GM18870 (cell line): Measurements from ENCODE around the gene ZBTB20.

Source experiments
- ATAC-seq: cut with Tn5 transposase; IDR thresholded peaks from one replicate; pipeline ENCODE4 v1.9.1; 2021; ENCODE audit warnings: moderate library complexity; ENCODE audit not compliant: unreplicated experiment

The ZBTB20 gene

DNA sequence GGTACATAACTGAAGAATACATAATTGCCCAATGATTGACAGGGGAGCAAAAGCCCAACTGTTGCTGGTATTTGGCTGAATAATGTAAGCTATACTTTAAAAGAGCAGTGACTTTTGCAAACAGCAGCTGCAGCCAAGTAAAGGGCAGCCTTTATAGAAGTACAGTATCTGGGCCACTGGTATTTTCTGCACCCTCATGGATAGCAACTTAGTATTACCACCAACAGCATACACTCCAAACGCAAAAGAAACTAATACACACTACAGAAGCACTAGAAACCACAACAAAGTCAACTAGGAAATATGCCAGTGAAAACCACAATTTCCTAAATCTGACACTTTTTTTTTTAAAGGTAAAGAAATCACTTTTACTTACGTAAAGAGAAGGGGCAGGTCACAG lies 647.1 kb downstream of the ZBTB20 start:
- peak; percentile 59 for ATAC-seq

- ATAC-seq: no peak
Measured at GRCh38 chr3:114498539-114499370, 648.3 kb downstream of the ZBTB20 start.

DNA sequence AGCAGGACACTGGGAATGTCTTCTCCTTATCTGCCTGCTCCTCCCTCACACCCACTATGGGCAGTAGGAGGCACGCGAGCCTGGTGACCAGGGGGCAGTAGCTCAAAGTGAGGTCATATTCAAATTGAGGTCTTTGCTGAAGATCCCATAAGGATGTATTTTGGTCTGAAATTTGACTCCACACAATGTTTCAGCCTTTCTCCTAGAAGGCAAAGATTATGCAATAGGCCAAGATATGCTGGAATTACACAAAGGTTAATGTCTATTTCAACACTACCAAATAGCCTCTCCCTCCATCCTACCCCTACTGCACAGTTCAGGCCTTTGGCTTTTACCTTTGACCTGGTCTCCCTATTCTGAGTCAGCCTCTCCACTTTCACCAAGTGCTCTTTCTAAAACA lies 650.2 kb downstream of the ZBTB20 start:
- ATAC-seq: no peak

DNA sequence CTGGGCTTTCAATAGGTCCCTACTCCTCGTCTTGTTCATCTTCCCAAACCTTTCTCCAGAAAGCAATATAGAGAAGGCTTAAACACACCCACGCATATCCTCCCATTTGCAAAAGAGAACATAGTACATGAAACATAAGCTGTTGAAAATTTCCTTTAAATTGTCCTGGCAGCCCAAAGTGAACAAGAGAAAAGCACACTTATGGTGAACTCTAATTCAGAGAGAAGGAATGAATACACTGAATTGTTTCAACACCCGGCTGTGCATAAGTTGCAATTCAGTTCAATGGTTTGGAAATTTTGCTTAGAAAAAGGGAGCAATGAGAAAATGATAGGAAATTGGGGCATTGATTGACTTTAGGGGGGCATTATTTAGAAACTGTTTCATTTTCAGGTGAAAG lies 650.6 kb downstream of the ZBTB20 start:
- no peak for ATAC-seq

GRCh38 chr3:114496021-114496434 lies 651.1 kb downstream of the ZBTB20 start:
- ATAC-seq: no peak

GRCh38 chr3:114494498-114494897 lies 652.6 kb downstream of the ZBTB20 start:
- no peak for ATAC-seq

- ATAC-seq: no peak
Measured at GRCh38 chr3:114490829-114491228, 656.3 kb downstream of the ZBTB20 start.

GRCh38 chr3:114487502-114487901 lies 659.6 kb downstream of the ZBTB20 start:
- ATAC-seq: no peak

GRCh38 chr3:114484919-114485318 lies 662.2 kb downstream of the ZBTB20 start:
- ATAC-seq: no peak

DNA sequence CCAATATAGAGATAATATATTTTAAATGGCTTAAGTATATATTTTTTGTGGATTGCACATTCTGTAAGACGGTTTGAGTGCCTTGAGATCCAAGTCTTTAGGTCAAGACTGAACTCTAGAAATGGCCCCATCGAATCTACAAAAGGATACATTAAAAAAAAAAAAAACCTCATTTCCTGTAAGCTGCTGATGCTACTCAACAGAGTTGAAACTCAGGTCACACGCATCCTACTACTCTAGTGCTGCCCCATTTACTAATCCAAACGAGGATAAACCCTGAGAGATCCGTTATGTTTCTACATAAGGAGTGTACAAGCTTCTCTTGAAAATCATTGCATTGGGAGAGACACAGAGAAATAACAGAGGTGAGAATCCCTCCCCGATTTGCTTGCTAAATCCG lies 666.0 kb downstream of the ZBTB20 start:
- no peak for ATAC-seq

DNA sequence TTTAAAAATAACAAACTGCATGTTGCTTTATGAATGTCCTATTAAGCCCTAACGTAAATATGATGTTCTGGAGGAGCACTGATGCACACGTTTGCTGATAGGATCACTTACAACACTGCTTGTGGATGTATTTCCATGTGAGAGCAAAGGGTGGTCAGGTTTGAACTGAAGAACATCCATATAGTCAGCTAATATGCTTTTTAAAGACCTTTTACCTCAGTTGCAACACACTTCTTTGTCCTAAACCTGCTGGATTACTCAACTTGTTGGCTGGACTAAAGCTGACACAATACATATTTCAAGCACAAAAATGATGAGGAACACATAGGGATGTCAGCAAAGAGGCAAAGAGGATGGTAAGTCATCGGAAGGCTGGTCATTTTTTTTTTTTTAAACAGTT lies 666.6 kb downstream of the ZBTB20 start:
- ATAC-seq: no peak

DNA sequence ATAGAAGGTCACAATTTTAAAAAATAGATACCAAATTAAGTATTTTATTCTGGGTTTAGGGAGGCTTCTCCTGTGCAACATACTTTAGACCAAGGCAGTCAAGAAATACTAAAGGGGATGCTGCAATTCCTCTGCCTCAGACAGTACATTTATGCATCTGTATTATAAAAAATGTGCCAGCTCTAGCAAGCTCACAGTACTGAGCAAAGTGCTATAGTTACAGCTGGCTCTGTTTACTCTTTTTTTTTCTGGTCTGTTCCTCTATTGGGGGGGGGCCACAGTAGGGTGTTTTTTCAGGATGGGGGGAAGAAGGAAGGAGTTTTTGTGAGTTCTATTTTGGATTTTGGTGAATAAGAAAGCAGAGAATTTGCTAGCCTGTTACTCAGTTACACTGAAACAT lies 668.3 kb downstream of the ZBTB20 start:
- no peak for ATAC-seq

GRCh38 chr3:114476511-114476910 lies 670.6 kb downstream of the ZBTB20 start:
- no peak for ATAC-seq

DNA sequence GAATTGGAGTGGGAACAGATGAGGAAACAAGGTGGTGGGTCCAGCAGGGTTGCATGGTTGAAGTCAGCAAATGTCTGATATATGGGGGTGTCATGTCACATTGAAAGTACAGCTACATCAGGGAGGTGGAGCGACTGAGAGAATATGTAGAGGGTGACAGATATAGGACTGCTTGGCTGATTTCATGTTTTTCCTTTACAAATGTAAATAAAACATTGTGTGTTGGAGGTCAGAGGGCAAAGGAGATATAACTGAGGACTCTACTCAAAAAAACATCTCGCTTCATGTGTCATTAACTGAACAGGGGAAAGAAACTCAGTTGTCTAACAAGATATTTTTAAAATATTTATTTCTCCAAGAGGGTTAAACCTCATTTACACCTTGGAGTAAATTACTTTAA lies 675.6 kb downstream of the ZBTB20 start:
- no peak for ATAC-seq

DNA sequence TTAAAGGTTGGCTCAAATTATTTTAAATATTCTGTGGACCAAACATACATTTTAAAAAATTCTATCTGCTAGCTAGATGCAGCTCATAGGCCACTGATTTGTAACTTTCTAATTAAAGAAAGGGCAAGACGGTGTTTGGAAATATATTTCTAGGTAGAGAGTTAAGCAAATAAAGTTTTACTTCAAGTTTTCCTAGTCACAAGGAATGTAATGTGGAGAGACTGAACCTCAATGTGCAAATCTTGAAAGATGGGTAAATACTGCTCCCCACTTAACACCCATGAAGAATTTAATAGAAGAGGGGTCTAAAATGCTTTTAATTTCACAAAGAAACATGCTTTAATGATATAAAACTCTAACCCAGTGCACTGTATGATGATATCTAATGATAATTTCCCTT lies 678.0 kb downstream of the ZBTB20 start:
- no peak for ATAC-seq

DNA sequence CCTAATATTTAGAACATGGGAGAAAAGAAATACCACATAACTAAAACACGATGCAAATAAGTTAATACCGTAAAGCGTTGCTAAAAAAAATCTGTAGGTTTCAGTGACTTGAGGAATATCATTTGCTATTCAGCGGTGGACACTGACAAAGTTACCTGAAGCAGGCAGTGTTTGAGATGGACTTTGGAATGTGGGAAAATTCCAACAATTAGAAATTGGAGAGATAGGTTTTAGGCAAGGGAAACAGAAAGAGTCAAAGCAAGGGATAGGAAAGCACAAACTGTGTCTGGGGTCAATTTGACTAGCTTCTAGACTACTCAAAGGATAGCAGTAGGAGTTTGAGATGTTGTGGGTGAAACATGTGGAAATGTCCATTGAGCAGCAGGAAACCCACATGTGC lies 680.3 kb downstream of the ZBTB20 start:
- ATAC-seq: no peak

DNA sequence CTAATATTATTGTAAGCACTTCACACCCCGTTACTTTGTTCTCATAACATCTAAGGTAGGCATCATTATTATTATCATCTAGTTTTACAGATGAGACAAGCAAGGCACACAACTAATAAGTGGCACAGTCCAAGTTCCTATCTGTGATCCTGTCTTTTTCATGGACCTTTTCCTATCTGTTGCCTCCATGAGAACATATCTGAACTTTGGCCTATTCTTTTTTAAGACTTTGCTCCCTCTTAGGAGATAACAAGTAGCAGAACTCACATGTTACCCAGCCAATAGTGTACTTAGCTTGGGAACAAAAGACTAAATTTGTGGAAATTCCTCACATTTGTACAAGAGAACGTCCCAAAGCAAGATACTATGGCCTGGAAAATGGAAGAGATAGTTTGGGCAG lies 680.8 kb downstream of the ZBTB20 start:
- no peak for ATAC-seq

DNA sequence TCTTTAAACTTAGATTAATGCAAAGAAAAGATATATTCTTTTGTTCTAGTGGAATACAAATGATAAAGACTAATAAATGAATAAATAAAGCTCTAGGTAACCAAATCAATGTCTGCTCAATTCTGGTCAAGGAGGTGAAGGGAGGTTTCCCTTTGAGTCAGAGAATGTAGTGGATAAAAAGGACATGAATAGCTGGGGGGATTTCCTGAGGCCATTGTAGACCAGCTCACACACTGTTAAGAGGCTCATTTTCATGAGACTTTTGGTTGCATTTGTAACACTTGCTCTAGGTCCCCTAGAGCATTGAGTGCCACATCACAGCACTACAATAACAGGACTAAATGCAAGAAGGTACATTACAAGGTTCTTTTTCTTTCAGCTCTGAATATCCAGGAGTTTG lies 682.5 kb downstream of the ZBTB20 start:
- peak; percentile 93 for ATAC-seq

DNA sequence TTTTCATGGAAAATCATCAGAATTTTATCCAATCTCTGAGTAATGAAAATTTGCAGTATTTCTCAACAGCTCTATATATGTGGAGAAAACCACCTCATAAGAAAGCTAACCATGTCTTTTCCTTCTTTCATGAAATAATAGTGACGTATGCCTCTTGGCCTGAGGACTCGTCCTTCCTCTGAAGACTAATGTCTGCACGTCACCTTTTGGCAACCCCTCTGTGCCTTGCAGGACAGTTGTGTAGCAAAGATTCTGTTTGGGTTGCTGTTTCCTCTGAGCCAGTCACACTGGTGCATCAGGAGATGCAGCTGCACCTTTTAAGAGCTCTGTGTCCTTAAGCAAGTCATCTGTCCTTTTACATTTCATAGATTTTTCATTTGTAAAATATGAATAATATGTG lies 684.3 kb downstream of the ZBTB20 start:
- no peak for ATAC-seq

DNA sequence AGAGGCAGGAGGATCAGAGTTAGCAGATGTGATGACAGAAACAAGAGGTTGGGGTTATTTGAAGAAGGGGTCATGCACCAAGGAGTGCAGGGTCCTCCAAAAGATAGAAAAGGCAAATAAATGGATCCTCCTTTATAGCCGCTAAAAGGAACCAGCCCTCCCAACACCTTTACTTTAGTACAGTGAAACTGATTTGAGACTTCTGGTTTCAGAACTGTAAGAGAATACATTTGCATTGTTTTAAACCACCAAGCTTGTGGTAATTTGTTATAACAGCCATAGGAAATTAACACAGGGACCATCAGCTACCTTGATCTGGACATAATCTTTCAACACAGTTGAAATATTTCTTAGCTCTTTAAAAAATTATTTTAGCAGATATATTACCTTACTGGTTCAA lies 686.6 kb downstream of the ZBTB20 start:
- ATAC-seq: peak; percentile 32

GRCh38 chr3:114456742-114457141 lies 690.3 kb downstream of the ZBTB20 start:
- ATAC-seq: peak; percentile 87

- no peak for ATAC-seq
Measured at GRCh38 chr3:114455432-114455831, 691.7 kb downstream of the ZBTB20 start.
